ENCODE measurements around the gene GALNT12. TPM values are rescaled to one million over a fixed set of nuclear protein-coding genes. Genes with fewer than 3 reads are reported as not detected.

The GALNT12 gene
- total RNA-seq, 2 donors from 2014 or later: 9.0 to 10.2 TPM

DNA sequence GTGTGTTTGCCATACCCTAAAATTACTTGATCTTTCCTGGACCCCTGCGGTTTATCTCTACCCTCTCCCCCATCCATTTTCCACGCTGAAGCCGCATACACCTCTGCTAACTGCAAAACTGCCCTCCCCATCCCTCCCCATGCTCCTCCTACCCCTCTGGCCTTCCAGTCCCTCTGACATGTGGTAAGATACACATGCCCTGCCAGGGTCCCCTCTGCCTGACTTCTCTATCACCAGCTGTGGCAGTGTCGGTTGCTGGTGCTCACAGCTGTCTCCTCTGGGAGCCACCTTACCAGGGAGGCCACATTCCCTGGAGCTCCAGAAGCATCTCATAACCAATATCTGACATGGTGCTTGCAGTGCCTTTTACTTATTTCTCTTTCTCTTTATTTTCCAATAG lies 77.4 kb downstream of the GALNT12 start:
- intact Hi-C loops (cut with DNase I): no loop called here
- Histone ChIP-seq H3K4me1 (replicated peaks) (no peaks in the 10 kb centered on the region), H3K27ac (no peak overlapping the region), H3K36me3 (no peaks in the 10 kb centered on the region), H3K9me3 (no peaks in the 10 kb centered on the region), H3K27me3 (replicated peaks; ENCODE audit: insufficient read depth) (no peaks in the 10 kb centered on the region), H3K4me3 (no peak overlapping the region)
- TF ChIP-seq POLR2A (IDR thresholded peaks at IDR 0.05) (no peak), POLR2AphosphoS5 (IDR thresholded peaks at IDR 0.05) (no peak)
- TF ChIP-seq, protein P1, sequence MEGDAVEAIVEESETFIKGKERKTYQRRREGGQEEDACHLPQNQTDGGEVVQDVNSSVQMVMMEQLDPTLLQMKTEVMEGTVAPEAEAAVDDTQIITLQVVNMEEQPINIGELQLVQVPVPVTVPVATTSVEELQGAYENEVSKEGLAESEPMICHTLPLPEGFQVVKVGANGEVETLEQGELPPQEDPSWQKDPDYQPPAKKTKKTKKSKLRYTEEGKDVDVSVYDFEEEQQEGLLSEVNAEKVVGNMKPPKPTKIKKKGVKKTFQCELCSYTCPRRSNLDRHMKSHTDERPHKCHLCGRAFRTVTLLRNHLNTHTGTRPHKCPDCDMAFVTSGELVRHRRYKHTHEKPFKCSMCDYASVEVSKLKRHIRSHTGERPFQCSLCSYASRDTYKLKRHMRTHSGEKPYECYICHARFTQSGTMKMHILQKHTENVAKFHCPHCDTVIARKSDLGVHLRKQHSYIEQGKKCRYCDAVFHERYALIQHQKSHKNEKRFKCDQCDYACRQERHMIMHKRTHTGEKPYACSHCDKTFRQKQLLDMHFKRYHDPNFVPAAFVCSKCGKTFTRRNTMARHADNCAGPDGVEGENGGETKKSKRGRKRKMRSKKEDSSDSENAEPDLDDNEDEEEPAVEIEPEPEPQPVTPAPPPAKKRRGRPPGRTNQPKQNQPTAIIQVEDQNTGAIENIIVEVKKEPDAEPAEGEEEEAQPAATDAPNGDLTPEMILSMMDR (IDR thresholded peaks at IDR 0.05): no peak
- no peak for DNase-seq (ENCODE audit: low spot score)
- 96% methylated on average over 4 of the region's 4 CpGs for WGBS

DNA sequence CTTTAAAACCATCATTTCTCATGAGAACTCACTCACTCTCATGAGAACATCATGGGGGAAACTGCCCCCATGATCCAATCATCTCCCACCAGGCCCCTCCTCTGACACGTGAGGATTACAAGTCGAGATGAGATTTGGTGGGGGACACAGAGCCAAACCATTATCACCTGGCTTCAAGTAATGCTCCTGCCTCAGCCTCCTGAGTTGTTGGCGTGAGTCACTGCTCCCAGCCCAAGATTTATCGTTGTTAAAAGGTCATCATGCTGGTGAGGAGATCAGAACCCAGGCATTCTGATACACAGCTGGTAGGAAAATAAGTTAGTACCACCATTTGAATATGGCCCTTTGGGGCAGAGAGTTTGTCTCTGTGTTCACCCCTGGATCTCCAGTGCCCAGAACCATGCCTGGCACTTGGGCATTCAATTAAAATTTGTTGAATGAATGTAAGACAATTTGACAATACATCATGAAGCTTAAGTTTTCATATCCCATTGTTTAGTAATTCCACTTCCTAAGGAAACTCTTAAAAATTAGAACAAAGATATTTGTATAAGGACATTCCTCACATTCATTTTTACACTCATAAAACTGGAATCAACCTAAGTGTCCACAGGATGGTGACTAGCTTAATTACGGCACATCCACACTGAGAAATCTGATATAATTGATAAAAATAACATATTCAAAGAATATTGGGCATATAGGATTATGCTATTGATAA lies 78.3 kb downstream of the GALNT12 start:
- TF ChIP-seq, protein P1 (IDR thresholded peaks at IDR 0.05): no peak
- TF ChIP-seq POLR2AphosphoS5 (IDR thresholded peaks at IDR 0.05) (no peak), POLR2A (IDR thresholded peaks at IDR 0.05) (no peak)
- H3K27me3 ChIP-seq (replicated peaks; ENCODE audit: insufficient read depth): no peaks in the 10 kb centered on the region
- H3K36me3 ChIP-seq: no peaks in the 10 kb centered on the region
- H3K27ac ChIP-seq: no peak overlapping the region
- H3K4me1 ChIP-seq (replicated peaks): no peaks in the 10 kb centered on the region
- H3K9me3 ChIP-seq: no peaks in the 10 kb centered on the region
- no peak for DNase-seq (ENCODE audit: low spot score)
- intact Hi-C loops (cut with DNase I): no loop called here
- 89% methylated on average over 5 of the region's 5 CpGs for WGBS
- no peak overlapping the region for H3K4me3 ChIP-seq

DNA sequence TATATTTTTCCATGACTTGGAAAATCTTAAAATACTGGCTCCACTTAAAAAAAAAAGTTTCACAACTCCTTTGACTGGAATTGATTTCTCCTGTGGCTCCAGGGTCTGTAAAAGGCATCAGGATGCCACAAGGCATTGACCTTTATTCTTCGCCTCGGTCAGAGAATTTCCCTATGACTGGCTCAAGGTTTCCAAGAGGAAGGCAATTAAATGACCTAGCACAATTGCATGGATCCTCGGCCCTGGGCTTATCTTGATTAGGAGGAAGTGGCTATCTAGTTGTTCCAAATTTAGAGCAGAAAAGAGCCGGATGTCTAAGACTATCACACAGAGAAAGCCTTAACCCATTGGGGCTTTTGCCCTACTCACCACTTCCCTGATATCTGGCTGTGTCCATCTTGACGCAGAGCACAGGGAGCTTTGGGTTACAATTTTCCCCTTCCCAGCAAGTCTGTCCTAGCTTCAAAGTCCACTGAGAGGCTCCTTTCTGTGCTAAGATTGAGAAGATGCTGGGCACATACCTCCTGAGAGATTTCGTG lies 79.3 kb downstream of the GALNT12 start:
- no peaks in the 10 kb centered on the region for H3K36me3 ChIP-seq
- no peaks in the 10 kb centered on the region for H3K27me3 ChIP-seq (replicated peaks; ENCODE audit: insufficient read depth)
- intact Hi-C loops (cut with DNase I): no loop called here
- H3K27ac ChIP-seq: no peak overlapping the region
- DNase-seq (ENCODE audit: low spot score): no peak
- H3K9me3 ChIP-seq: no peaks in the 10 kb centered on the region
- no peak overlapping the region for H3K4me3 ChIP-seq
- TF ChIP-seq, protein P1 (IDR thresholded peaks at IDR 0.05): no peak
- no peak for TF ChIP-seq POLR2A (IDR thresholded peaks at IDR 0.05)
- TF ChIP-seq POLR2AphosphoS5 (IDR thresholded peaks at IDR 0.05): no peak
- H3K4me1 ChIP-seq (replicated peaks): no peaks in the 10 kb centered on the region
- WGBS: 65% methylated on average over 6 of the region's 6 CpGs

DNA sequence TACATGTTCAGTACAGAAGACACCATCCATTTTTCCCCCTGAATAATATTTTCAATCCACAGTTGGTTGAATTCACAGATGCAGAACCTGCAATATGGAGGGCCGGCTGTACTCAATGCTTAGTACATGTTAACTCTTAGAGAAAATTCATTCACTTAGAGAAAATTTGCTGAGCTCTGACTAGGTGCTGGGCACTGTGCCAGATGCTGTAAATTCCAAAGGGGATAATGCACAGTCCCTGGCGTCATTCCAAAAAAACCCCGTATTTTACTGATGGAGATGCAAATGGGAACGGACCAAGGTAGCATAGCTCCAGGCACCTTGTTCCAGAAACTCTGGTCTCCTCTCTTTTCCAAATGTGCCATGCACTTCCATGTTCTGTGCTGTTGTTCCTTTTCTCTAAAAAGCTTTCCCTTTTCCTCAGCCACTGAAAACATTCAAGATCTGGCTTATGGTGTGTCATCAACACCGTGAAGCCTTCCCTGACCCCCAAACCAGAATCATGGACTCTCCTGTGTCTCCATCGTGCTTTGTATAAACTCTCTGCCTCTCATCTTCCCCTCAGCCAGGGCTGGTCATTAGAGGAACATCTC lies 80.5 kb downstream of the GALNT12 start:
- Histone ChIP-seq H3K4me3 (no peak overlapping the region), H3K4me1 (replicated peaks) (no peaks in the 10 kb centered on the region), H3K27ac (no peak overlapping the region), H3K36me3 (no peaks in the 10 kb centered on the region), H3K9me3 (no peaks in the 10 kb centered on the region), H3K27me3 (replicated peaks; ENCODE audit: insufficient read depth) (no peaks in the 10 kb centered on the region)
- 43% methylated on average over 6 of the region's 6 CpGs for WGBS
- intact Hi-C loops (cut with DNase I): no loop called here
- DNase-seq (ENCODE audit: low spot score): no peak
- TF ChIP-seq POLR2AphosphoS5 (IDR thresholded peaks at IDR 0.05) (no peak), POLR2A (IDR thresholded peaks at IDR 0.05) (no peak)
- TF ChIP-seq, protein P1 (IDR thresholded peaks at IDR 0.05): no peak

Measured in prostate gland (tissue), 2 donors.